Sigmoid colon (tissue), 4 donors: ENCODE measurements around the gene C19orf25.

Source experiments
- CTCF ChIP-seq, 4 experiments: fragments of 450-650 bp in 3 of 4; fragments of 200-600 bp in 1 of 4; IDR thresholded peaks; one replicate each; pipeline ENCODE4 v1.5.1; 2016 to 2019; ENCODE audit warnings: antibody characterized with exemption in 4 of 4, mild to moderate bottlenecking in 3 of 4, moderate library complexity in 2 of 4
- POLR2A ChIP-seq, 2 donors: fragments of 450-650 bp; IDR thresholded peaks; one replicate each; pipeline ENCODE4 v1.6.1; 2016; ENCODE audit warnings: antibody characterized with exemption in 2 of 2, mild to moderate bottlenecking in 2 of 2, moderate library complexity in 2 of 2
- POLR2AphosphoS5 ChIP-seq, 4 donors: sonication (generic); formaldehyde crosslinking; IDR thresholded peaks; one replicate each; pipeline ENCODE4 v1.6.1; 2017; ENCODE audit warnings: antibody characterized with exemption in 4 of 4

- no peak for TF ChIP-seq CTCF (IDR thresholded peaks at IDR 0.05)
- no peak for TF ChIP-seq POLR2A (IDR thresholded peaks at IDR 0.05)
- TF ChIP-seq POLR2AphosphoS5 (IDR thresholded peaks at IDR 0.05), result no peak
Observed at GRCh38 chr19:1510807-1511206, 31.8 kb upstream of the C19orf25 start.
